Measurements from ENCODE around the gene CYTIP. TPM values are rescaled to one million over a fixed set of nuclear protein-coding genes. Genes with fewer than 3 reads are reported as not detected.

Gene CYTIP
- total and polyA plus RNA-seq, 2 of the 13 experiments (the other 11 are each of a cell fraction or from before 2014, with no cell fraction given), result not detected

DNA sequence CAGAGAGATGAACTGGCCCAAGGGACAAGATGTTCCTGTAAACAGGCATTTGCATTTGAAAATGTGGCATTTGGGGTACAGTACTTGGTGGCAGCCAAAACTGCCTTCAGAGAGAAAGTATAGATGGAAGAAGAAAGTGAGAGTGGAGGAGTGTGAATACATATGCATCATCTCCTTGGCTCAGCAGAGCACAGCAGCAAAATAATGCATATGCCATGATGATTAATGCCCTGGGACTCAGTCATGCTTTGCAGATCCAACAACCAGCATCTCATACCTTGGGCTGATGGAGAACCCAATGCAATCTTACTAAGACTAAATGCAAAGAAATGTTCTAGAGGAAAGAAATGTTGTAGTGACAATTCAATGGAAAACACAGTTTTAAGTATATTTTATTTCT lies 29.7 kb upstream of the CYTIP start:
- no peak for TF ChIP-seq RXRB (CRISPR knock-in tag; IDR thresholded peaks at IDR 0.05; ENCODE audit: borderline replicate concordance)
- TF ChIP-seq PHF20 (CRISPR knock-in tag; IDR thresholded peaks at IDR 0.05), result no peak
- TF ChIP-seq KLF12 (CRISPR knock-in tag; IDR thresholded peaks at IDR 0.05; ENCODE audit: borderline replicate concordance), result no peak
- no peak for TF ChIP-seq POLR2G (IDR thresholded peaks at IDR 0.05; ENCODE audit: low read depth, low read length)
- TF ChIP-seq, protein P1, sequence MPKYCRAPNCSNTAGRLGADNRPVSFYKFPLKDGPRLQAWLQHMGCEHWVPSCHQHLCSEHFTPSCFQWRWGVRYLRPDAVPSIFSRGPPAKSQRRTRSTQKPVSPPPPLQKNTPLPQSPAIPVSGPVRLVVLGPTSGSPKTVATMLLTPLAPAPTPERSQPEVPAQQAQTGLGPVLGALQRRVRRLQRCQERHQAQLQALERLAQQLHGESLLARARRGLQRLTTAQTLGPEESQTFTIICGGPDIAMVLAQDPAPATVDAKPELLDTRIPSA (CRISPR knock-in tag; IDR thresholded peaks at IDR 0.05; ENCODE audit: borderline replicate concordance), result no peak
- H3K9me3 ChIP-seq (ENCODE audit: low read length), result no peaks in the 10 kb centered on the region
- H4K20me1 ChIP-seq (ENCODE audit: insufficient read depth, low read length), result no peaks in the 10 kb centered on the region
- H3K27me3 ChIP-seq (ENCODE audit: control insufficient read depth in 1 of 2, insufficient read depth in 2 of 2, low read length in 2 of 2), result no peaks in the 10 kb centered on the region
- DNase-seq (ENCODE audit: low spot score) (no peak), FAIRE-seq (no peak), ATAC-seq (no peak)
- no peaks in the 10 kb centered on the region for H3K36me3 ChIP-seq (replicated peaks in 1 of 2; ENCODE audit: control insufficient read depth in 1 of 2, insufficient read depth in 2 of 2, low read length in 2 of 2)
- H3K27ac ChIP-seq (ENCODE audit: extremely low read length, insufficient read depth, low read length), result no peak overlapping the region
- no peak overlapping the region for H3K4me3 ChIP-seq (replicated peaks in 1 of 3; ENCODE audit: insufficient read depth in 1 of 3, low read depth in 2 of 3, low read length in 3 of 3)
- ChIA-PET POLR2A (no interaction called here), CTCF (ENCODE audit: low intra/inter-chr PET ratio, low total read pairs) (no interaction called here)
- H3K4me2 ChIP-seq (ENCODE audit: low read depth, low read length), result no peak overlapping the region
- H3K79me2 ChIP-seq (ENCODE audit: insufficient read depth, low read length), result no peaks in the 10 kb centered on the region
- no TSS peak for BruUV-seq (replicated peaks)
- no peaks in the 10 kb centered on the region for H3K4me1 ChIP-seq (ENCODE audit: insufficient read depth, low read length)
- intact Hi-C loops (cut with micrococcal nuclease; ENCODE audit: unreplicated experiment), result no loop called here
- in situ Hi-C loops (cut with HindIII; ENCODE audit: extremely low pct_ligation_motif_present, low pct_unique_long_range_greater_than_20kb), result no loop called here
- no peak overlapping the region for H2AFZ ChIP-seq (ENCODE audit: low read length)
- no peak overlapping the region for H3K9ac ChIP-seq (ENCODE audit: insufficient read depth, low read depth, low read length)

DNA sequence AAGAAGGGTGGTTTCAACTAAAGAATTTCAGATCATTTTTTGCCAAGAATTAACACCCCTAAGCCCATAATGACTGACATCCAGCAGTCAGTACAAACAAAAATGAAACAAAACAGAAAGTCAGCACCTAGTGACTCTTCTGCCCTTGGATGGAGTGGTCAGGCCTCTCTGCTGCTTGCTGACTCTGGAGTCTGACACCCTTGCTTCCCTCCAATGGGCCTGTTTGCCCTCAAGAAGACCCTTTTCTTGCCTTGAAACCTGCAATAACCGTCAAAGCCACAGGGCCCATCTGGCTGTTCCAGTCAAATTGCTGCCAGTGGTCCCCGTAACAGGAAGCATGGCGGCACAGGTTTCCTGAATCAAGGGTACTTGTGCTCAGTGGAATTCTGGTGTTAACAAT lies 27.2 kb upstream of the CYTIP start:
- Histone ChIP-seq H3K9ac (ENCODE audit: insufficient read depth, low read depth, low read length) (no peak overlapping the region), H3K79me2 (ENCODE audit: insufficient read depth, low read length) (no peaks in the 10 kb centered on the region), H3K9me3 (ENCODE audit: low read length) (no peaks in the 10 kb centered on the region), H3K4me1 (ENCODE audit: insufficient read depth, low read length) (no peaks in the 10 kb centered on the region), H3K4me2 (ENCODE audit: low read depth, low read length) (no peak overlapping the region), H4K20me1 (ENCODE audit: insufficient read depth, low read length) (no peaks in the 10 kb centered on the region), H3K27me3 (ENCODE audit: control insufficient read depth in 1 of 2, insufficient read depth in 2 of 2, low read length in 2 of 2) (no peaks in the 10 kb centered on the region), H3K36me3 (replicated peaks in 1 of 2; ENCODE audit: control insufficient read depth in 1 of 2, insufficient read depth in 2 of 2, low read length in 2 of 2) (no peaks in the 10 kb centered on the region), H3K27ac (ENCODE audit: extremely low read length, insufficient read depth, low read length) (no peak overlapping the region), H2AFZ (ENCODE audit: low read length) (no peak overlapping the region), H3K4me3 (replicated peaks in 1 of 3; ENCODE audit: insufficient read depth in 1 of 3, low read depth in 2 of 3, low read length in 3 of 3) (no peak overlapping the region)
- intact Hi-C loops (cut with micrococcal nuclease; ENCODE audit: unreplicated experiment) (no loop called here), in situ Hi-C loops (cut with HindIII; ENCODE audit: extremely low pct_ligation_motif_present, low pct_unique_long_range_greater_than_20kb) (no loop called here)
- CTCF ChIA-PET (ENCODE audit: low intra/inter-chr PET ratio, low total read pairs), result no interaction called here
- ATAC-seq (no peak), DNase-seq (ENCODE audit: low spot score) (no peak), FAIRE-seq (no peak)
- POLR2A ChIA-PET, result no interaction called here
- TF ChIP-seq TBX3 (IDR thresholded peaks at IDR 0.05; ENCODE audit: borderline replicate concordance) (no peak), ZNF543 (CRISPR knock-in tag; IDR thresholded peaks at IDR 0.05) (no peak), YEATS4 (CRISPR knock-in tag; IDR thresholded peaks at IDR 0.05; ENCODE audit: borderline replicate concordance) (no peak), PHF8 (CRISPR knock-in tag; IDR thresholded peaks at IDR 0.05) (no peak), RAD51 (IDR thresholded peaks at IDR 0.05; ENCODE audit: borderline replicate concordance) (no peak)
- no TSS peak for BruUV-seq (replicated peaks)
- 68% methylated on average over 3 of the region's 3 CpGs for WGBS (ENCODE audit: low lambda C conversion rate)
